Measurements from ENCODE around the gene TSC2.

Gene TSC2

GRCh38 chr16:2047330-2048115 lies at the start of gene TSC2, which contains the start of gene NTHL1:
TSS of gene TSC2 (plus strand) at chr16:2047985. CDS start at chr16:2048616, 631 bp downstream.
TSS of gene NTHL1 (minus strand) at chr16:2047834. CDS start at chr16:2047823, 11 bp downstream.
- DNase-seq (ENCODE audit: low read depth in 2 of 3, low spot score in 1 of 3) = peak; percentile 91

GRCh38 chr16:1998360-1998835 lies 49.4 kb upstream of the TSC2 start:
- no peak for DNase-seq (ENCODE audit: low read depth in 2 of 3, low spot score in 1 of 3)

- DNase-seq (ENCODE audit: low read depth in 2 of 3, low spot score in 1 of 3) = no peak
Measured at GRCh38 chr16:1998852-1999801, 48.7 kb upstream of the TSC2 start.

- no peak for DNase-seq (ENCODE audit: low read depth in 2 of 3, low spot score in 1 of 3)
Measured at GRCh38 chr16:1999866-2000514, 47.8 kb upstream of the TSC2 start.

GRCh38 chr16:2001035-2001434 lies 46.8 kb upstream of the TSC2 start:
- no peak for DNase-seq (ENCODE audit: low read depth in 2 of 3, low spot score in 1 of 3)

- DNase-seq (ENCODE audit: low read depth in 2 of 3, low spot score in 1 of 3) = no peak
Measured at GRCh38 chr16:2001456-2002355, 46.1 kb upstream of the TSC2 start.

GRCh38 chr16:2002406-2003230 lies 45.2 kb upstream of the TSC2 start:
- no peak for DNase-seq (ENCODE audit: low read depth in 2 of 3, low spot score in 1 of 3)

- DNase-seq (ENCODE audit: low read depth in 2 of 3, low spot score in 1 of 3) = no peak
Measured at GRCh38 chr16:2003231-2003826, 44.5 kb upstream of the TSC2 start.

- peak; percentile 84 to 90 (median 90) for DNase-seq (ENCODE audit: low read depth in 2 of 3, low spot score in 1 of 3)
Measured at GRCh38 chr16:2003827-2004641, 43.8 kb upstream of the TSC2 start.

- no peak for DNase-seq (ENCODE audit: low read depth in 2 of 3, low spot score in 1 of 3)
Measured at GRCh38 chr16:2004795-2005517, 42.8 kb upstream of the TSC2 start.

- no peak for DNase-seq (ENCODE audit: low read depth in 2 of 3, low spot score in 1 of 3)
Measured at GRCh38 chr16:2005646-2006045, 42.1 kb upstream of the TSC2 start.

GRCh38 chr16:2006317-2006716 lies 41.5 kb upstream of the TSC2 start:
- no peak for DNase-seq (ENCODE audit: low read depth in 2 of 3, low spot score in 1 of 3)

GRCh38 chr16:2007081-2007836 lies 40.5 kb upstream of the TSC2 start:
- DNase-seq (ENCODE audit: low read depth in 2 of 3, low spot score in 1 of 3) = no peak

GRCh38 chr16:2008009-2008526 lies 39.7 kb upstream of the TSC2 start:
- DNase-seq (ENCODE audit: low read depth in 2 of 3, low spot score in 1 of 3) = no peak

GRCh38 chr16:2008631-2009163 lies 39.1 kb upstream of the TSC2 start:
- peak in 1 of 3 donors; percentile 45 for DNase-seq (ENCODE audit: low read depth in 2 of 3, low spot score in 1 of 3)

GRCh38 chr16:2009164-2009711 lies 38.5 kb upstream of the TSC2 start:
- DNase-seq (ENCODE audit: low read depth in 2 of 3, low spot score in 1 of 3) = no peak

All from stimulated activated CD4-positive, alpha-beta T cell treated with anti-CD3 and anti-CD28 coated beads, Interleukin-12 subunit alpha, Interleukin-12 subunit beta, amount 100 ng/mL, for 48 hours (primary cell).